NCI-H2196 (cell line): Measurements from ENCODE around the gene OTUB1.

ENCODE experiments used
- DNase-seq: peaks from one replicate; lab custom pipeline; 2025; ENCODE audit not compliant: unreplicated experiment; lab: John Stamatoyannopoulos, UW

The OTUB1 gene

GRCh38 chr11:64022125-64022784 is 36.0 kb downstream of the OTUB1 start:
- no peak for DNase-seq

GRCh38 chr11:64023712-64024710 is 37.8 kb downstream of the OTUB1 start:
- no peak for DNase-seq

DNA sequence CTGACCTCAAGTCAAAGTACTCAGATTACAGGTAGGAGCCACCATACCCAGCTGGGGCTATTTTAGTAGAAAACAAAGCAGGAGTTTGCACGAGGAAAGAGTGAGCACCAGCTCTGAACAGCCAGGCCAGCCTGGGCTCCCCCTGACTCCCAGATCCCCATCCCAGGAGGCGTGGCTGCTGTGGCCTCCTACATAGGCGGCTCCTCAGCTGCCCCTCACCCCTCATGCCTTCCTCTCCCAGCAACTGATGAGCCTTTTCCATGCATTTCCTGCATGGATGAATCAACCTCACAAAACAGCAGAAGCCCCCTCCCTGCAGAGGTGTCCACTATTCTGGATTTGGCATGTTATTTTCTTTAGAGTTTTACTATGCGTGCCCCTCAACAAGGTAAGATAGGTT is 39.0 kb downstream of the OTUB1 start:
- no peak for DNase-seq

DNA sequence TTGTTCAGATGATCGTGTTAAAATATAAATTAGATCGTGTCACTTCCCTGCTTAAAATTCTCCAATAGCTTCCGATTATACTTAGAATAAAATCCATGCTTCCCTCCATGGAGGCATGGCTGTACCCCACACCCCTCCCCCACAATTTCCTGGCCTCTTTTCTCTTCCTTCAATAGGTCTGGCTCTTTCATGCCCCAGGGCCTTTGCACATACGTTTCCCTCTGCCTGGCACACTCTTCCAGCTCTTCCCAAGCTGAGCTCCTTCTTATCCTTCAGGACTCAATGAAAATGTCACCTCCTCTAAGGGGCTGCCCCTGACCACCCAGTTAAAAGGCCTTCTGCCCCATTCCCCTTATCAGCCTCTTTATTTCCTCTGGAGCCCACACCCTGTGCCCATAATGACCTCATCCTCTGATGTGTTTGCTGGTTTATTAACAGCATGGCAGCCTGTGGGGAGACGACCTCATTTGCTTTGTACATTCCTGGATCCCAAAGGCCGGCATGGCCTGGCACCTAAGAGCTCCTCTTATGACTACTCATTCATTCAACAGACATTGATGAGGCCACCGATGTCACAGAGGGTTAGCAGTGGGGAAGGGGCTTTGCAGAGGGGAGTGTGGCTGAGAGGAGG is 40.5 kb downstream of the OTUB1 start:
- no peak for DNase-seq

DNA sequence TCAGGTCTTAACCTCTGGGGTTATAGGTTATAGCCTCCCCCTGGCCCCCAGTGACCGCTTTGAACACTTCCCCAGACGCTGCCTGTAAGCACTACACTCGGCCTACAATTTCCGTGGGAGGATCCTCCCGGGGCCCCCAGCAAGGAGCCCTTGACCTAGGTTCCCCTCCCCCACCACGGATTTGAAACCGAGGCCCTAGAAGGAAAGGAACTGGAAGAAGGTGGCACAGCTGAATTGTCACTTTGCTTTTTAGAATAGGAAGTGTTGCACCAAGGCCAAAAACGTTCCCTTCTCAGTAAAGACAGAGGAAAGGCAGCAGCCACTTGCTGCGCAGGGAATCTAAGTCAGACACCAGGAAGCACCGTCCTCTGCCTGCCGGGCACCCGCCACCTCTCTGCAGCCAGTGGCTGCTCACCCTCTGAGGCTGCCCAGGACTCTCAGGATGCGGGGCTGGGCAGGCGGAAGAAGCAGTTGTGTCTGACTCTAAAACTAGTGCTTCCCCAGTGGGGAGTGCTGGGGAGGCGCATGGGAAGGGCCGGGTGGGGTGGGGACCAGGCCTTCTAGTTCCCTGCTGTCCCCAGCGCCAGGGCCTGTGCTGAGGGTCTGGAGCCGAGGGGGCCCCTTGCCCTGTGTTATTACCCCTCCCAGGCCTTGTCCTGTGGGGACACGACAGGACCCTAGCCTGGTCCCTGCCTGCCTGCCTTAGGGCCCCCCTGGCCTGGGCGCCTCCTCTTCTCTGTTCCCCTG is 41.6 kb downstream of the OTUB1 start:
- DNase-seq: no peak

DNA sequence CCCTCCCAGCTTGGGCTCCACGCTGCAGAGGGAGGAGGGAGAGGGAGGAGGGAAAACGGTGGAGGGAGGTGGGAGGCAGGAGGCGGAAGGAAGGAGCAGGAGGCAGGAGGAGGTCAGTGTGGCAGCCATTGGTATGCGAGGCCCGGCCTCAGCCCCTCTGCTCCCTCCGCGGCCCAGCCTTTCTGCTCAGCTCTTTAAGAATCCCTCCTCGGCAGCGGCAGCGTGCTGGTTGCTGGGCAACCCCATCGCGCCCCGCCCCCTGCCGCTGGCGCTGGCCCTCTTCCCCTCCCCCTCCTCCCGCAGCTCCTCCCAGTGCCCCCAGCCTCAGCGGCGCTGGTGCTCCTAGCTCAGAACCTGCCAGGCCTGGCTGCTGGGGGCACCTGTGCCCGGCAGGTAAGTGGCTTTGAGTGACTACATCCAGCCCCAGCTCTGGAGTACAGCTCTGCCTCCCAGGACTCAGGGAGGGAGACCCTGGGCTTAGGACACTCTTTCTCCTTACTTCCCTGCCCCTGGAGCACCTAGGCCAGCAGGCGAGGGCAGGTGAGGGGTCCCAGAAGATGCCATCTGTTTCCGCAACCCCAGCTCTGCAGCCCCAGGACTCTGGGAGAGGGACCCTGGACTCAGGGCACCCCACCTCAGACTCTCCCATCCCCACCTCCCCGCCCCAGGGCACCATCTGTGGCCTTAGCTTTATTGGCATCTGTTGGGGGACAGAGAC is 42.3 kb downstream of the OTUB1 start:
- no peak for DNase-seq

DNA sequence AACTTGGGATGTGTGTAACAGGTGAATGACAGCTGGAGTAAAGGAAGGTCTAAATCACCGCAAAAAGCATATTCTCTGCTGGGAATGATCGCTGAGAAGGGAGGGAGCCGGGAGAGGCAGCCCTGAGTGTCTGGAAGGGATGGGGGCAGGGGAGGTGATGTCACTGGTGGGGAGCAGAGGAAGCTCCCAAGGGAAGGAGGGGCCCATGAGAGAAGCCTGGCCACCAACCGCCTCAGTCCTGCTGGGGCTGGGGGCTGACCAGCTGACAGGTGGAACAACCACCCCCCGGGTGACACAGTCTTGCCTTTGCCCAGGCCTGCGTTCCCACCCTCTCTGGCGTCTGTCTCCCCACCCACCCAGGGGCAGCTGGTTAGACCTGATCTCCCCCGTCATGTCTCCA is 43.5 kb downstream of the OTUB1 start:
- no peak for DNase-seq

DNA sequence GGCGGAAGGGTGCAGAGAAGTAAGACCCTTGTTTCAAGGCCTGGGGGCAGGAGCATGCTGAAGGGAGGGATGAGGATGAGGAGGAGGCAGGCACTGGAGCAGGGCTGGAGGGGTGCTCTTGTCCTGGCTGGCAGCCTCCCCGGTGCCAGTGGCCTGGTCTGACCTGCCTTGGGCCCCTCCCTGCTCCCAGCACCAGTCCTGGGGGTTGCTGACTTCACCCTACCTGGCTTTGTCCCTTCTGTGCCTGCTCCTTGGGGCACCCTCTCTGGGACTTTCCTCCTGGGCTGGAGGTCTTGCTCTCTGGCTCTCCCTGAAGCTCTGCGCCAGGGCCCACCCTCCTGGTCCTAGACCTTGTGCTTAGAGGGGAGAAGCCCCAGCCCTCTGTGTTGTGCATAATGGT is 44.8 kb downstream of the OTUB1 start:
- no peak for DNase-seq

GRCh38 chr11:64032050-64032449 is 45.8 kb downstream of the OTUB1 start:
- DNase-seq: no peak

DNA sequence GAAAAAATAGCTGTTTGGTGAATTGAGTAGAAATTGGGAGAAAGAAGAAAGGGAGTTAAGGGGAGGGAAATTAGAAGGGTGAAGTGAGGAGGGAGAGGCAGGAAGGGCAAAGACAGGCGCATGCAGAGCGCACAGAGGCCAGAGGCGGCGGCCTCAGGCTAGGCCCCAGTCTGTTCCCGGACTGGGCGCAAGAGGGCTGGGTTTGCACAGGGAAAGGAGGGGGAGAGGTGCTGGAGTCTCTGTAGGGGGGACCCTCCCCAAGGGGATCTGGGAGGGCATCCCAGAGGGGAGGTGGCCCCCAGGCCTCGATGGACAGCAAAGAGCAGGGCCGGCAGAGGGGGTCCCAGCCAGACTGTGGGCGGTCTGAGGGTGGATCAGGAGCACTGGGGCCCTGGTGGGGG is 48.2 kb downstream of the OTUB1 start:
- DNase-seq: no peak

DNA sequence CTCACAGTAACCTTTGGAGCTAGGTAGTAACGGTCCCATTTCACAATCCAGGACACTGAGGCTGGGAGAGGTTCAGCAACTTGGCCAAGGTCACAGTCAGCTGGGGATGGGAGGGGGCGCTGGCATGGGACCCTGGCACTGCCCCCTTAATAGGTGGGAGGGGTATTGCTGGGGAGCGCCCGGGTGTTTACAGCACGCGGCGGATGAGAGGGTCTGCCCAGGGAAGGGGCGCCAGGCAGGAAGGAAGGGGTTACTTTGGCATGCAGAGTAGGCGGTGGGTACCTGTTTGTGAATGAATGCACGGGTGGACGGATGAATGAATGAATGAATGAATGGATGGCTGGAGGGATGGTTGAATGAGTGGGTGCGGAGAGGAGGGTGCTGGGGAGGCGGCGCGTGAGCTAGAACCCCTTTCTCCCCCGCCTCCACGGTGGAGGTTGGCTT is 48.9 kb downstream of the OTUB1 start:
- no peak for DNase-seq

GRCh38 chr11:64035576-64035975 is 49.3 kb downstream of the OTUB1 start, which contains the start of gene FLRT1:
TSS of gene FLRT1 (plus strand) at chr11:64035931. CDS start at chr11:64116268, 80,337 bp downstream.
- DNase-seq: no peak

DNA sequence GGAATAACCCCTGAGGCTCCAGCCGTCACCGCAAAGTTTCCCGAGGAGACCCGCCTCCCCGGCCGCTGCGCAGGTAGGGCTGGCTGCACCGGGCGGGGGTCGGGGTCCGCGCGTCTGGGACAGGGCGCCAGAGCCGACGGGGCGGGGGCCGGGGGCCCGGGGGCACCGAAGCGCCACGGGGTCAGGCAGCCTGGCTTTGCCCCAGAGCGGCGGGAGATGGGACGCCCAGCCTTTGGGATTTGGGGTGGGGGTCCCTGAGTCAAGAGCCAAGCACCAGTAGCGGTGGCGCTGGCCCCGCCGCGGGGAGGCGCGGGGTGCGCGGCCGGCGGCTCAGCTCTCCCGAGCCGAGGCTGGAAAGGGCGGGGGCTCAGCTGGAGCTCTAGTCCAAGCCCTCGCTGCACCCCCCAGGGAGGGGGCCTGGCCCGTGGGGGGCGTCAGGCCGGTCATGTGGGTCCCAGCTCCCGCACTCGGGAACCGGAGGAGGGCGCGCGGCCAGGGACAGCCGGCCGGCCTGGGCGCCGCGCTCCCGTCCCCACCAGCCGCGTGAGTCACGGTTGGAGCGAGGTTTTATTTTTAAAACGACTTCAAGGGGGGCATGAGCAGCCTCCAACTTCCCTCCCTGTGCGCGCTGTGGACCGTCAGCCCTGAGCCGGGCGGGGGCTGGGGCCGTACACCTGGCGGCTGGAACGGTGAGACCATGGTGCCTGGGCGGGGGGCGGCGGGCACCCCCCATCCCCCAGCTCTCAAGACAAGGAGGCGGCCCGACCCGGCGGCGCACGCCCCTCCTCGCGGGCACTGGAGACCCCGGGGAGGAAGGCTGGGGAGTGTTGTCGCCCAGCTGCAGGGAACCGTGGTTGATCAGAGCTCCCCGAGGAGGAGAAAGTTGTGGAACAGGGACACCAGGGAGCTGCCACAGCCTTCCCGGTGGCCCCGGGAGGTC is 50.1 kb downstream of the OTUB1 start:
- DNase-seq: no peak

DNA sequence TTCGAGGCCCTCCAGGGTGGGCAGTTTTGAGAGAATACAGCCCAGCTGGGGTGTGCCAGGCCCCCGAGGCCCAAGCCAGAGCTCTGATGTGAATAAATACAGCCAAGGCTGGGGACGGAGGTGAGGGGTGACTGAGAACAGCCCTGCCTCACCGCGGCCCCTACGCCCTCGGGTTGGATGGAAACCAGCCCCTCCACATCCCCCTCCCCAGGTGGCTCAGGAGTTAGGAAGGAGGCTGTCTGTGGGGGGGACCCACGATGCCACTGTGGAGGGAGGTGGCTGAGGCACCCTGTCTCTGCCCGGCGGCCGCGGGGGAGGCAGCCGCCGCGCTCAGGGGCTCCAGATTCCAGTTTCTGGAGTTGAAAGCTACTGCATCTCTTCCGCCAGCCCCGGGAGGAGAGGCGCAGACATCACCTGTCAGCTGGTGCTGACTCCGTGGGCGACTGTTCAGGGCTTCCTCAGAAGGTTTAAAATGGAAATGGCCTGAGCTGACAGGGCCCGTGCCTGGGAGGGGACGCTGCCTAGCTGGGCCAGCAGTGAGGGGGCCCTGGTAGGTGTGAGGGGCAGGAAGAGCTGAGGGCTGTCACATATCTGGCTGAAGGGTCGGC is 50.9 kb downstream of the OTUB1 start:
- no peak for DNase-seq

DNA sequence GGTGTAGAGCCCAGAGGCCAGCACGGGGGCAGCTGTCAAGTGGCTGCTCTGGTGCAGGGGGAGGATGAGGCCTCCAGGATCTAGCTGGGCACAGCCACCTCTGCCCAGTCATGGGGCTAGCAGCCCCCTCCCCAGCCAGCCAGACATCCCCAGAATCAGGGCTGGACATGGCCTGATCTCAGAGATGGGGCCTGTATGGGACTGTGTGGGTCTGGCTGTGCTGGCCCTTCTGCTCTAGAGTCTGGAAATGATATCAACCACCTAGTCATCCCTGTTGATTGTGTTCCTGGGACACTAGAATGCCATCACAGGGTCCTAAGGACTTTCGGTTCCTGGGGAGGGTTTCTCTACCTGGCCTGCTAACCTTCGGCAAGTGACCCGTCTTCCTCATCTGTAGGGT is 52.3 kb downstream of the OTUB1 start:
- no peak for DNase-seq

DNA sequence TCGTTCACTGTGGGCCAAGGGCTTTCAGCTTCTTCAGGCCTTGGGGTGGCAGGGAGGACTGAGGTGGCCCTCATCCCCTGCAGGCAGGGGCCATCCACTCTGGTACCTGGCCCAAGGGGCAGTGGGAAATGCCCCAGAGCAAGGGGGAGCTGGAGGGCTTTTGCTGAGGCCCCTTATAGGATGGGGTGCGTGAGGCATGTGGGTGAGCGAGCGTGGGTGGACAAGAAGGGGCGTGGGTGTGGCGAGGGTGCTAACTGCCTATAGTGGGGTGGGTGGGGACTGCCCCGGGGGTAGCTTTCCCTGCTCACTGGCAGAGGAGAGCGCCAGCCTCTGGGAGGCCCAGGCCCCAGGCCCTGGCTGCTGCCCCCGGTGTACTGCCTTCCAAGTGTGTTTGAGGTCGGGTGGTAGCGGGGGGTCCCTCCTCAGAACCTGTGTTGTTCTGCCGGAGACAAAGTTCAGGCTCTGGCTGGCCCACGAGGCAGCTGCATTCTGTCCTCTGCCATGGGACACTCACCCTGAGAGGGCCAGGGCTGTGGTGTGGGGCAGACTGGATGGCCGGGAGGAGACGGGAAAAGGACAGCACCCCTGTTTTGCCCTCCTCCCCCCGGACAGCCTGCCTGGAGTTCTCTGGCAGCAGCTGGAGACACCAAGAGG is 52.9 kb downstream of the OTUB1 start:
- DNase-seq: no peak

- no peak for DNase-seq
Measured at GRCh38 chr11:64040684-64041322, 54.6 kb downstream of the OTUB1 start.

DNA sequence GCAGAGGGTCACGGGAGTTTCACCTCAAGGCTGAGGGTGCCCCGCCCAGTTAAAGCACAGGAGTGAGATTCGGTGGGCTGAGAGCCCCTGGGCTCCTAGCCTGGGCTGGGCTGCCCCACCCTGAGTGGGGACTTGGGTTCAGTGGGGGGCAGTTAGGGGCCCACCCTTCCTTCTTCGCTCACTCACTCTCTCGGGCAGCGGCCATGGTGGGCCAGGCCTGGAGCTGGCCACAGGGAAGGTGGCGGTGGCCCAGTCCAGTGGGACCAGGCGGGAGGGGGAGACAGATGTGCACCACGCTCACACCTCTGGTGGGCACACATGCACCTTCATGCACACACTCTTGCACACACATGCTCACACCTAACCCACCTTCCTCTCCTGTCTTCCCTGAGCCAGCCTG is 55.6 kb downstream of the OTUB1 start:
- no peak for DNase-seq
